Anterior cingulate cortex (tissue), 58 donors: ENCODE measurements around the gene BTBD19.

Experiments used
- DNase-seq, 58 donors: peaks; one replicate each; lab custom pipeline; 2025; lab: John Stamatoyannopoulos, UW

The BTBD19 gene

DNA sequence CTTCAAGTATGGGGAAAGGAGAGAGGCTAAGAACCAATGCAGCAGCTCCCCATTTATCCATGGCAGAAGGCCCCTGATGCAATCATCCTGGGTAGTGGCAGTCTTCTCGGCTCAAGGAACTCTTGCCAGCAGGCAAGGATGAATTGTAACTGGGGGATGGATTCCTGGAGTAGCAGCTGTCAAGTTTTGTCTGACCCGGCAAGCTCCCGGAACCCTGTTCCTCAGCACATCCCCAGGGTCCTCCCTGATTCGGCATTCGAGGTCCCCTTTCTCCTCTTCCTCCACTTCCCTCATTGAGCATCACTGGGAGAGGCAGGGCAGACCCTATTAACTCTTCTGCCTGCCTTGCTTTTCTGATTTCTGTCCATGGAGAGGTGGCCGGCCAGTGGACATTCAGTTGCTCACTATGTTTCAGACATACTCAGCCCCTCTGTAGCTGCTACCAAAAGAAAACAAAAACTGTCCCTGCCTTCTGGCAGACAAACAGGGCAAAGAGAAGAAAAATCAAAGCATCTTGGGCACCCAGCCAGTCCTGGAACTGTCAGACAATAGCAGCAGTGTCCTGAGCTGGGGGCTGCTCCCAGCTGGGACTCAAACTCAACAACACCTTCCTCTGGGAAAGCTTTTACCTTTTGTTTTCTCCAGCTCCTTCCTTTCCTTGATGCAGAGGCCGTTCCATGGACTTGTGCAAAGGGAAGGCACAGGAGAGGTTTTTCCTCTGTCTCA lies 40.3 kb downstream of the BTBD19 start:
- DNase-seq: peak in 29 of 58 donors; percentile 8 to 79 (median 26)

DNA sequence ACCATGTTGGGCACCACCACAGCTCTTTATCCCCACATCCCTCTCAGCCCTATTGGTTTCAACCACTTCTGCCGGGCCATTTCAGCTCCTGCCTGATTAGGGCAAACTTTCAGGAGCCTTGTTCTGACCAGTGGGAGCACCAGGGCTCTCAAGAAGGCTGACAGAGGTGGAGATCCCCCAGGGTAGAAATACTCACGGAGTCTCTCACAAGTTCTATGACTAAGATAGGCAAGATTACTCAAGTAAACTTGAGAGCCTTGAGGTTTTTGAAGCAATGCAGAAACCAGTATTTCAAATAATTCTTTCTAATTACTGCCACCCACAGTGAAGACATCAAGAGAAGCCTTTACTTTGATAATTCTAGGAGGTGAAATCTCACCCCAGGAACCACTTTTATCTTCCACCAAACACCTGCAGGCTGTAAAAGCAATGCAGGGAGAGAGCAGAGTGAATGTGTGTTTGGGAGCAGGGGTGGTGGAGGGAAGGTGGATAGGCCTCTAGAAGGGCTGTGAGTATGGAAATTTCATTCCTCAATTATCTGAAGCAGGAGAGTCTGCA lies 41.3 kb downstream of the BTBD19 start:
- DNase-seq: no peak

- DNase-seq: no peak
Observed at GRCh38 chr1:44851308-44851707, 43.0 kb downstream of the BTBD19 start.

DNA sequence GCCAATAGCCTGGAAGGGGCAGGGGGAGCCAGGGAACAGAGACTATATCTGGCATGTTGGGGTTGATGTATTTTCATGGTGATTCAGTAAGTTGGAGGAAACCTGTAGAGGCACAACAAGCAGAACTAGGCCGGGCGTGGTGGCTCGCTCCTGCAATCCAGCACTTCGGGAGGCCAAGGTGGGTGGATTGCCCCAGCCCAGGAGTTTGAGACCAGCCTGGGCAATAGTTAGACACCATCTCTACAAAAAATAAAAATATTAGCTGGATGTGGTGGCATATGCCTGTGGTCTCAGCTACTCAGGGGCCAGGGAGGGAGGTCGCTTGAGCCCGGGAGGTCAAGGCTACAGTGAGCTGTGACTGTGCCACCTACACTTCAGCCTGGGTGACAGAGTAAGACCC lies 44.9 kb downstream of the BTBD19 start:
- no peak for DNase-seq

DNA sequence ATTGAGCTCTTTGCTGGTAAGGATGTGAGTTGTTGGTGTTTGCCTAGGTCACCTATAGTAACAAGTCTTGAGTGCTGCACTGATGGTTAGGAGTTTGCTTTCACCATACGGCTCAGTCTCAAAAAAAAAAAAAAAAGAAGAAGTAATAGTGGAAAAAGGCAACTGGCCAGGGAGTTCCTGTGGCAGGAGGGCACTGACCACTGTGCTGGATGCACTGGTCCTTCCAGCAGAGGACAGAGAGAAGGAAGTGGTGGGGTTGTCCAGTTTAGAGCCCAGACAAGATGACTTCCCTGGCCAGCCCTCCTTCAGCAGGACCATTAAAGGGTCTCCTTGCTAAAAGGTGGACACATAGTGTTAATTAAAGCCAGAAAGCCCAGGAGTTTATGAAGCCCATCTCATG lies 46.6 kb downstream of the BTBD19 start:
- peak in 1 of 58 donors; percentile 5 for DNase-seq

DNA sequence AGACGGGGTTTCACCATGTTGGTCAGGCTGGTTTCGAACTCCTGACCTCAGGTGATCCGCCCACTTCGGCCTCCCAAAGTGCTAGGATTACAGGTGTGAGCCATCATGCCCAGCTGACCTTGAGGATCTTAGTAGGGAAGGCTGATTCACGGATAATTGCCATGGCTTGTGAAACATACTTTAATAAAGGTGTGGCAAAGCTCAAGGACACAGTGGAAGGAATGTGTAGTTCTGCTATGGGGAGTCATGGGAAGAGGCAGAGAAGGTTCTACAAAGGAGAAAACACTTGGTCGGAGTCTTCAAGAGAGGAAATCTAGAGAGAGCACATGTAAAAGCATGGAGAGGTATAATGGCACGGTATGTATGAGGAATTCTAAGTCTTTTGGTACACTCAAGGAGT lies 47.4 kb downstream of the BTBD19 start:
- DNase-seq: no peak

DNA sequence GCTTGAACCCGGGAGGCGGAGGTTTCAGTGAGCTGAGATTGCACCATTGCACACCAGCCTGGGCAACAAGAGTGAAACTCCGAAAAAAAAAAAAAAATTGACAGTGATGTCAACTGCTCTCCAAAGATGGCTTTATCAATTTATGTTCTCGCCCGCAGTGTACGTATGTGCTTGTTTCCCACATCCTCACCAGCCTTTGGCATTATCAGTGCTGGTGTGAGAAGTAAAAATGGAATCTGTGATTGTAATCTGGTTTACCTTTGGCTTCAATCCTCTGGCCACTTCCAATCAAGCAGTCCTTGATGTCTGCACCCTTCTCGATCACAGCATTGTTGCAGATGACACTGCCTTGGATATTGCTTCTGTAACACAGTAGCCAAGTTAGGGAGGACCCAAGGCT lies 49.1 kb downstream of the BTBD19 start:
- no peak for DNase-seq

DNA sequence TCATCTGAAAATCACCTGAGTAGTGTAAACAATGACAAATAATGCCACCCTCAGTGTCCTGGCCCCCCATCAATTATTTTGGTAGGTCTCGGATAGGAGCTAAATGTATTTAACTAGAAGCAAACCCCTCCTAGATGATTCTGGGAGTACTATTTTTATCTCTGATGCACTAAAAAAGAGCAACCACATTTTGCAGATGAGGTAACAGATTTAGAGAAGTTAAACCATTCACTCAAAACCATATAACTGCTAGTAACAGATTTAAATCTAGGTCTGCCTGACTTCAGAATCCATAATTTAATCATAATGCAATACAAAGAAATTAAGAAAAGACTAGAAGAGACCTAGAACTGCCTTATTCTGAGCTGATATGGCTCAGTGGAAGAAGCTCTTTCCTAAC lies 52.0 kb downstream of the BTBD19 start:
- no peak for DNase-seq

GRCh38 chr1:44860891-44861425 lies 52.6 kb downstream of the BTBD19 start:
- no peak for DNase-seq

- DNase-seq: no peak
Observed at GRCh38 chr1:44862829-44863401, 54.6 kb downstream of the BTBD19 start.
